ENCODE data around the gene IFNAR2.
A peak's percentile ranks its signal among the peaks of the same experiment; 100 is the strongest.

The IFNAR2 gene

GRCh38 chr21:33259428-33259827, 29.7 kb downstream of the IFNAR2 start:
- DNase-seq = no peak
- in situ Hi-C loops (cut with MboI; ENCODE audit: low pct_unique_long_range_greater_than_20kb, low sequenced_read_pairs) = no loop called here

- in situ Hi-C loops (cut with MboI; ENCODE audit: low pct_unique_long_range_greater_than_20kb, low sequenced_read_pairs) = no loop called here
- no peak for DNase-seq
Observed at GRCh38 chr21:33259995-33260394, 30.3 kb downstream of the IFNAR2 start.

- peak; percentile 91 for DNase-seq
- in situ Hi-C loops (cut with MboI; ENCODE audit: low pct_unique_long_range_greater_than_20kb, low sequenced_read_pairs) = no loop called here
Observed at GRCh38 chr21:33261635-33262034, 31.9 kb downstream of the IFNAR2 start.

- DNase-seq = no peak
- in situ Hi-C loops (cut with MboI; ENCODE audit: low pct_unique_long_range_greater_than_20kb, low sequenced_read_pairs) = no loop called here
Observed at GRCh38 chr21:33262921-33263320, 33.2 kb downstream of the IFNAR2 start.

GRCh38 chr21:33264561-33264960, 34.8 kb downstream of the IFNAR2 start:
- DNase-seq = no peak
- in situ Hi-C loops (cut with MboI; ENCODE audit: low pct_unique_long_range_greater_than_20kb, low sequenced_read_pairs) = no loop called here

- in situ Hi-C loops (cut with MboI; ENCODE audit: low pct_unique_long_range_greater_than_20kb, low sequenced_read_pairs) = no loop called here
Observed at GRCh38 chr21:33265664-33266049, 35.9 kb downstream of the IFNAR2 start.

GRCh38 chr21:33266050-33266788, 36.5 kb downstream of the IFNAR2 start, which contains the start of gene IL10RB:
Gene IL10RB, plus strand, starts transcription at chr21:33266367. Its CDS starts 99 bp downstream, at chr21:33266466.
- in situ Hi-C loops (cut with MboI; ENCODE audit: low pct_unique_long_range_greater_than_20kb, low sequenced_read_pairs) = no loop called here
- DNase-seq = peak; percentile 80

More at GRCh38 chr21:33265664-33266049, 35.9 kb downstream of the IFNAR2 start:
- peak; percentile 91 for DNase-seq

- DNase-seq = no peak
- in situ Hi-C loops (cut with MboI; ENCODE audit: low pct_unique_long_range_greater_than_20kb, low sequenced_read_pairs) = no loop called here
Observed at GRCh38 chr21:33266789-33267135, 37.0 kb downstream of the IFNAR2 start.

- in situ Hi-C loops (cut with MboI; ENCODE audit: low pct_unique_long_range_greater_than_20kb, low sequenced_read_pairs) = no loop called here
Observed at GRCh38 chr21:33267250-33267649, 37.5 kb downstream of the IFNAR2 start.

GRCh38 chr21:33268393-33268736, 38.6 kb downstream of the IFNAR2 start:
- in situ Hi-C loops (cut with MboI; ENCODE audit: low pct_unique_long_range_greater_than_20kb, low sequenced_read_pairs) = no loop called here
- DNase-seq = no peak

More at GRCh38 chr21:33267250-33267649, 37.5 kb downstream of the IFNAR2 start:
- DNase-seq = no peak

- in situ Hi-C loops (cut with MboI; ENCODE audit: low pct_unique_long_range_greater_than_20kb, low sequenced_read_pairs) = no loop called here
- DNase-seq = no peak
Observed at GRCh38 chr21:33268737-33269441, 39.2 kb downstream of the IFNAR2 start.

- in situ Hi-C loops (cut with MboI; ENCODE audit: low pct_unique_long_range_greater_than_20kb, low sequenced_read_pairs) = no loop called here
- DNase-seq = no peak
Observed at GRCh38 chr21:33270986-33271385, 41.2 kb downstream of the IFNAR2 start.

- in situ Hi-C loops (cut with MboI; ENCODE audit: low pct_unique_long_range_greater_than_20kb, low sequenced_read_pairs) = no loop called here
- no peak for DNase-seq
Observed at GRCh38 chr21:33273044-33273443, 43.3 kb downstream of the IFNAR2 start.

- in situ Hi-C loops (cut with MboI; ENCODE audit: low pct_unique_long_range_greater_than_20kb, low sequenced_read_pairs) = no loop called here
- no peak for DNase-seq
Observed at GRCh38 chr21:33278721-33279120, 49.0 kb downstream of the IFNAR2 start.

- DNase-seq = no peak
Observed at GRCh38 chr21:33279330-33279820, 49.6 kb downstream of the IFNAR2 start.

More at GRCh38 chr21:33279330-33279820, 49.6 kb downstream of the IFNAR2 start:
- in situ Hi-C loops (cut with MboI; ENCODE audit: low pct_unique_long_range_greater_than_20kb, low sequenced_read_pairs) = no loop called here
